Measurements from ENCODE around the gene MKI67. TPM values are rescaled to one million over a fixed set of nuclear protein-coding genes. Genes with fewer than 3 reads are reported as not detected.

Gene MKI67
- total and polyA plus RNA-seq, 2 donors (not counting 3 experiments of a cell fraction or from before 2014, with no cell fraction given), result 16.2 to 125 TPM

DNA sequence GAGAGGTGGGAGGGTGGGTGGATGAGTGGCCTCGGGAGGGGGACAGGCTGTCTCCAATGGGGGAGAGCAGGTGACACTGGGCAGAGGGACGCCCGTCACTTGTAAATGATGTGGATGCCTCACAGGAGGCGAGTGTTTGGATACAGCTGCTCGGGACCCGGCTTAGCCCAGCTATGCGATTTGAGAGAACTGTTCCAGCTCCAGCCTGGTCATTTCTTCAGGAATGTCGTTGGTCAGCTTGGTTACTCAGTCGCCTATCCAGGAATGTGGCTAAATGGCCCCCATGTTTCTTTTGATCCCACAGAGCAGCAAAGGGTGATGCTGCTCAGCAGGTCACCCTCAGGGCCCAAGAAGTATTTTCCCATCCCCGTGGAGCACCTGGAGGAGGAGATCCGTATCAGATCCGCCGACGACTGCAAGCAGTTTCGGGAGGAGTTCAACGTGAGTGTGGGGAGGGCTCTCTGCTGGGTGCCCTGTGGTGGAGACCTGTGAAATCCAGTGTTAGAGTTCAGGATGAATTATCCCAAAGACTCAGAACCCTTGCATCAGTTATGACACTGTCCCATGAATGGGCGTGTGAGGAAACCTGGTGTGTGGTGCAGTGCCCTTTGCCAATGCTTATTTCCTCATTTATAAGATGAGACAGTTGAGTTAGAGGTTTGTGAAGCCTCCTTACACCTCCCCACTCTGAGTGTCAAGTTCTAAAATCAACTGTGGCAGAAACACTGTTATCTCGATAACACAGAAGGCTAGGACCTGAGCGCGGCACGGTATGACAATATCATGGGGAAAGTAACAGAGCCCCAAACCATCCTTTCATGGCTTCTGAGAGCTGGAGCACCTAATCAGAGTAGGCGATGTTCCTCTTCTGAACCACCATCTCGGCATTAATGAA lies 76.8 kb downstream of the MKI67 start:
- ChIA-PET POLR2A (no interaction called here), CTCF (interaction anchor here (1.1 to 2.8 kb wide), 4 partner anchors 9 to 143 kb away, joined by 3 to 25 read pairs (median 20); partner anchors contain the start of gene PTPRE)
- peaks cover 14 to 52% of the 10 kb centered on the region in 2 experiments for H3K36me3 ChIP-seq (ENCODE audit: control insufficient read depth in 2 of 2, extremely low read depth in 1 of 2, insufficient read depth in 2 of 2, low read length in 2 of 2)
- H3K4me2 ChIP-seq (ENCODE audit: insufficient read depth, low read length), result no peak overlapping the region
- H4K20me1 ChIP-seq (replicated peaks; ENCODE audit: control insufficient read depth, extremely low read depth, insufficient read depth, low read length), result no peaks in the 10 kb centered on the region
- no peaks in the 10 kb centered on the region for H3K9me3 ChIP-seq (replicated peaks; ENCODE audit: control insufficient read depth, insufficient read depth, low read length)
- FAIRE-seq (no peak), DNase-seq (ENCODE audit: low read depth, low spot score) (no peak)
- dilution Hi-C loops (cut with MboI; ENCODE audit: extremely low pct_ligation_motif_present, low sequenced_read_pairs), result no loop called here
- intact Hi-C loops (cut with micrococcal nuclease), result no loop called here
- TF ChIP-seq EZH2 (IDR thresholded peaks at IDR 0.05; ENCODE audit: borderline replicate concordance, low read depth, low read length, severe bottlenecking) (no peak), FOS (IDR thresholded peaks at IDR 0.05; ENCODE audit: borderline replicate concordance, insufficient read depth, low read length) (no peak), POLR2A (IDR thresholded peaks at IDR 0.05; ENCODE audit: low read depth, low read length) (no peak)
- TF ChIP-seq, protein P1, sequence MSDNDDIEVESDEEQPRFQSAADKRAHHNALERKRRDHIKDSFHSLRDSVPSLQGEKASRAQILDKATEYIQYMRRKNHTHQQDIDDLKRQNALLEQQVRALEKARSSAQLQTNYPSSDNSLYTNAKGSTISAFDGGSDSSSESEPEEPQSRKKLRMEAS (IDR thresholded peaks at IDR 0.05; ENCODE audit: insufficient read depth, insufficient read length), result no peak
- TF ChIP-seq, protein P2, sequence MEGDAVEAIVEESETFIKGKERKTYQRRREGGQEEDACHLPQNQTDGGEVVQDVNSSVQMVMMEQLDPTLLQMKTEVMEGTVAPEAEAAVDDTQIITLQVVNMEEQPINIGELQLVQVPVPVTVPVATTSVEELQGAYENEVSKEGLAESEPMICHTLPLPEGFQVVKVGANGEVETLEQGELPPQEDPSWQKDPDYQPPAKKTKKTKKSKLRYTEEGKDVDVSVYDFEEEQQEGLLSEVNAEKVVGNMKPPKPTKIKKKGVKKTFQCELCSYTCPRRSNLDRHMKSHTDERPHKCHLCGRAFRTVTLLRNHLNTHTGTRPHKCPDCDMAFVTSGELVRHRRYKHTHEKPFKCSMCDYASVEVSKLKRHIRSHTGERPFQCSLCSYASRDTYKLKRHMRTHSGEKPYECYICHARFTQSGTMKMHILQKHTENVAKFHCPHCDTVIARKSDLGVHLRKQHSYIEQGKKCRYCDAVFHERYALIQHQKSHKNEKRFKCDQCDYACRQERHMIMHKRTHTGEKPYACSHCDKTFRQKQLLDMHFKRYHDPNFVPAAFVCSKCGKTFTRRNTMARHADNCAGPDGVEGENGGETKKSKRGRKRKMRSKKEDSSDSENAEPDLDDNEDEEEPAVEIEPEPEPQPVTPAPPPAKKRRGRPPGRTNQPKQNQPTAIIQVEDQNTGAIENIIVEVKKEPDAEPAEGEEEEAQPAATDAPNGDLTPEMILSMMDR (IDR thresholded peaks at IDR 0.05; ENCODE audit: extremely low read depth in 1 of 2, insufficient read depth in 1 of 2, low read depth in 1 of 2, low read length in 2 of 2), result no peak
- peaks cover 17% of the 10 kb centered on the region for H3K4me1 ChIP-seq (ENCODE audit: control insufficient read depth, extremely low read depth, insufficient read depth, low read length)
- H2AFZ ChIP-seq (ENCODE audit: low read depth, low read length), result no peak overlapping the region
- BruUV-seq (replicated peaks), result no TSS peak
- H3K9me1 ChIP-seq (replicated peaks; ENCODE audit: control insufficient read depth, extremely low read depth, insufficient read depth, low read length), result no peaks in the 10 kb centered on the region
- H3K27me3 ChIP-seq (ENCODE audit: control insufficient read depth in 2 of 2, insufficient read depth in 2 of 2, low read length in 2 of 2), result no peaks in the 10 kb centered on the region
- H3K27ac ChIP-seq (ENCODE audit: insufficient read depth, low read depth, low read length), result no peak overlapping the region
- H3K4me3 ChIP-seq (replicated peaks in 1 of 3; ENCODE audit: insufficient read depth in 1 of 3, low read depth in 1 of 3, low read length in 3 of 3), result no peak overlapping the region
- H3K9ac ChIP-seq (replicated peaks; ENCODE audit: extremely low read depth, insufficient read depth, low read length), result no peak overlapping the region
- H3K79me2 ChIP-seq (ENCODE audit: control insufficient read depth, insufficient read depth, low read length), result peaks cover 4% of the 10 kb centered on the region
